GM12874 (cell line): ENCODE data around the gene TMC6.

Experiments used
- CTCF ChIP-seq: IDR thresholded peaks from 2 replicates; pipeline ENCODE4 v1.5.1; 2011; ENCODE audit warnings: low read depth, mild to moderate bottlenecking, control low read depth, low read length, moderate library complexity; ENCODE audit not compliant: insufficient read depth

The TMC6 gene

GRCh38 chr17:78163881-78164747 is 35.6 kb upstream of the TMC6 start:
- TF ChIP-seq CTCF: no peak

- TF ChIP-seq CTCF: no peak
Measured at GRCh38 chr17:78159575-78160158, 31.1 kb upstream of the TMC6 start.

GRCh38 chr17:78154903-78155811 is 26.6 kb upstream of the TMC6 start:
- no peak for TF ChIP-seq CTCF

- no peak for TF ChIP-seq CTCF
Measured at GRCh38 chr17:78151514-78152008, 23.0 kb upstream of the TMC6 start.

GRCh38 chr17:78148286-78149016 is 19.9 kb upstream of the TMC6 start:
- no peak for TF ChIP-seq CTCF

- no peak for TF ChIP-seq CTCF
Measured at GRCh38 chr17:78147315-78147998, 18.9 kb upstream of the TMC6 start.
